CD1c-positive myeloid dendritic cell (primary cell): ENCODE results near the gene RHOG.
A peak's percentile ranks its signal among the peaks of the same experiment; 100 is the strongest.

Experiments used
- DNase-seq: peaks from one replicate; pipeline ENCODE4 v3.0.0-alpha.2; 2016; ENCODE audit errors: extremely low spot score

Gene RHOG

DNA sequence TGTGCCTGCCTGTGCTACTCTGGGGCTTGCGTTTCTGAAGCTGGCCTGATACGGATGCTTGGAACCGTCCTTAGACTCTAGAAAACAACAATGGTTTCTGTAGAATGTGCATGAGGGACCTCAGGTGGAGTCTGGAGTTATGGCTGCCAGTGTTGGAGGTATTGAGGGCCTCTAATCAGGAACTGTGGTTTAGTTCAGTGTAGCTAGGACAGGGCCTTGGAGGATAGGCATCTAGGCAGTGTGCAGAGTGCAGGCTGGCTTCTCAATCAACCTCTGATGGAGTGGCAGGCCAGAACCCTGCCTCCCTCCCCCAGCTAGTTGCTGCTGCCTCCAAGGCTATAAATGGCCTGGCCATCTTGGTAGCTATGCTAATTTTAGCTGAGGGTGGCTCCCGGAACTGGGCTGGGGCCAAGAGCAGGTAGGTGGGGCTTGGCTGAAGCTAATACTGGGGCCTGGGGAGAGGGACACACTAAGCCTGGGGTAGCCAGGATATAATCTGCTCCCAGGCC is 18.7 kb upstream of the RHOG start:
- DNase-seq: no peak

DNA sequence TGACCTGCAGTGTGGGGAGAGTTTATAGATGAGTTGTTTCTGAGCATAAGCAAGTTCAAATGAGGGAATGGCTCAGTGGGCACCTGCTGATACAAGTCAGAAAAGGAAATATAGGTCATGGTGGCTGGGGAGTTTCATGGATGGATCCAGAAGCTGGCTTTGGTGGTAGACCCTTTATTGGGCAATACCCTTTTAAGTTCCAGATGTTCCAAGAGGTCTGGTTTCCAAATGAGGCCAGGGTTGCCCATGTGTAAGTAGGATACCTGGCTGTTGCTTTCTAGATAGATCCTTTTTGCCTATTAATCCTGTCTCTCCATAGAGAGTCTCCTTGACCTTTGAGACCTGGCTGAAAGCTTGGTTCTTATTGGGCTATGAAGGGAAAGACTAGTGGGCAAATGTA is 16.9 kb upstream of the RHOG start:
- no peak for DNase-seq

DNA sequence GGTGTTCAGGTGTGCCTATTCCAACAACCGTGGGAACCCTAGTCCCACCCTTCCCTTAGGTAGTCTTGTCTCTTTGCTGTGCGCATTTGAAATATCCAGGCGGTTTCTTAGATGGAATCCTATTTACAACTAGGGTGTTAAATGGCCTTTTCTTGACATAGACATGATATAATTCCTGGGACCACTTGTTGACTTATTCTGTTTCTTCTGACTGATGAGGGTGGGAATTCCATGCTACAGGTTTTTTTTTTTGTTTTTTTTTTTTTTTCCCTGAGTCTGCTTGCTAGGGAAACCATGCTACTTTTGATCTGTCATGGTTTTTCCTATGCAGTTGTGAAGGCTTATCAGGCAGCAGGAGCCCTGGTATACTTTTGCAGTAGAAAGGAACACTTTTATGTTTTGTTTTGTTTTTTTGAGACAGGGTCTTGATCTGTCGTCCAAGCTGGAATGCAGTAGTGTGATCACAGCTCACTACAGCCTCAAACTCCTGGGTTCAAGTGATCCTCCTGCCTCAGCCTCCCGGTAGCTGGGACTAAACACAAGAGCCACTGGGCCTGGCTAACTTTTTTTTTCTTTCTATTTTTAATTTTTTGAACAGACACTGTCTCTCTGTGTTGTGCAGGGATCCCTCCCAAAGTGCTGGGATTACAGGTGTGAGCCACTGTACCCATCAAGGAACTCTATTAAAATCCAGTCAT is 16.2 kb upstream of the RHOG start:
- no peak for DNase-seq

DNA sequence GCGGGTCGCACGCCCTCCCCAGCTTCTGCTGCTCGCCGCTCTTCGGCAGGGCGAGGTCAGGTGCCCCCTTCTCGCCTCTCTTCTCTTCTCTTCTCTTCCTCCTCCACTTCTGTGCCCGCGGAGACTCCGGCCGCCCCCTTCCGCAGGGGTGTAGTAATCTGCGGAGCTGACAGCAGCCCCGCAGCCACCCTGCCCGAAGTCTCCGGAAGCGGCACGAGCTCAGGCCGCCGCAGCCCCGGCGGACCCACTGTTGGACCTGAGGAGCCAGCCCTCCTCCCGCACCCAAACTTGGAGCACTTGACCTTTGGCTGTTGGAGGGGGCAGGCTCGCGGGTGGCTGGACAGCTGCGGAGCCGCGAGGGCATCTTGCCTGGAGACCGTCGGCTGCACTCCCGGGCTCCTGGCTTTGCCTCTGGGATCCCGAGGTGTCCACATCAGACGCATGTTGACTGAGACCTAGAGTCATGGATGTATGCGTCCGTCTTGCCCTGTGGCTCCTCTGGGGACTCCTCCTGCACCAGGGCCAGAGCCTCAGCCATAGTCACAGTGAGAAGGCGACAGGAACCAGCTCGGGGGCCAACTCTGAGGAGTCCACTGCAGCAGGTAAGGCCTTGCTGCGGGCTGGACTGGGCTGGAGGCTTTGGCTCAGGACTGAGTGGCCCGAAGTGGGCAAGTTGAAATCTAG is 15.2 kb upstream of the RHOG start:
- peak; percentile 67 for DNase-seq

DNA sequence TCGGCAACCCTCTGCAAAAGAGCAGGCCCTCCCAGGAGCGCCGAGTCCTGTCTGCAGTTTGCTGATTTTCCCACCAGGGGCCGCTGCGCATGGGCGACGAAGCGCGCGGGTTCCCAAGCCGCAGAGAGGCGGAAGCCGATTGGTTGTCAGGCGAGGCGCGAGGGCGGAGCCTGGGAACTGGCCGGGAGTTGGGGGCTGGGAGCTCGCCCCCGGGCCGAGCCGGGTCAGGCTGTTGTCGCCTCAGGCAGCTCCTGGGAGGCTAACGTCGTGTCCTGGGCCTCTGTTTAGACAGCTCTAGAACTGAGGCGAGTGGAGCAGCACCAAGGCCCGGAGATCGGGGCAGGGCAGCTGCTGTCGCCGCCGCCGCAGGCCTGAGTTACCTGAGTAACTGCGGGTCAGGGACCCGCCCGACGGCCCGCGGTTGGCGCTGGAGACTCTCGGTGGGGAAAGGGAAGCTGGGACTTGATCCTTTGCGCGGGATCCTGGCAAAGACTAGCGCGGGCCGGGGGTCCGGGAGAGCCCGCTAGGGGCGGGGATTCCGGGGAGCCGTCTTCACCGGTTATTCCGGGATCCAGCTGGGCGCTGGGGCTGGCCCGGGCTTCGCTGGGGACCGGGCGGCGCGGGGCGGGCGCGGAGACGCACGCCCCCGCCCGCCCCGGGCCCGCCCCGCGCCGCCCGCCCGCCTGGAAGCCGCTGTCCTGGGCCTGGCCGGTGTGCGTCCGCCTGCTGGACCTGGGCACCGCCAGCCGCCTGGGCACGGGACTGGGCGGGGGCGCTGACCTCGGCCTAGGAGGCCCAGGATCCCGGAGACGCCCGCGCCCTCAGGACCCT is 14.4 kb upstream of the RHOG start, which contains the start of gene STIM1:
Gene STIM1 (plus strand): TSS at position 688 of the 831 bp plus-strand sequence. CDS start 607 bp downstream, outside the sequence.
- peak; percentile 99 for DNase-seq

DNA sequence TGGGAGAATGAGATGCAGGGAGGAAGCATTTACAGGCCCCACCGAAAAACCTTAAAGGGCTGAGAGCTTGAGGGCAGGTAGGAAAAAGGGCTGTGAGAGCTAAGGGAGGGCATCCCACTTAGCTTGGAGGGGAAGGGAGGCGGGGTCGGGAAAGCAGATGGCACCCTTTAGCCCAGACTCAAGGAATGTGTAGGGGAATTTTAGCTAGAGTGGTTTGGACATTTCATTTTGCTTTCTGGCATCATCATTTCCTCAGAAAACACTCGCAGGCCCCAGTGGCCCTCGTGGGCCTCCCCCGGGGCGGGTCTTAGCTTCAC is 13.9 kb upstream of the RHOG start:
- DNase-seq: no peak

DNA sequence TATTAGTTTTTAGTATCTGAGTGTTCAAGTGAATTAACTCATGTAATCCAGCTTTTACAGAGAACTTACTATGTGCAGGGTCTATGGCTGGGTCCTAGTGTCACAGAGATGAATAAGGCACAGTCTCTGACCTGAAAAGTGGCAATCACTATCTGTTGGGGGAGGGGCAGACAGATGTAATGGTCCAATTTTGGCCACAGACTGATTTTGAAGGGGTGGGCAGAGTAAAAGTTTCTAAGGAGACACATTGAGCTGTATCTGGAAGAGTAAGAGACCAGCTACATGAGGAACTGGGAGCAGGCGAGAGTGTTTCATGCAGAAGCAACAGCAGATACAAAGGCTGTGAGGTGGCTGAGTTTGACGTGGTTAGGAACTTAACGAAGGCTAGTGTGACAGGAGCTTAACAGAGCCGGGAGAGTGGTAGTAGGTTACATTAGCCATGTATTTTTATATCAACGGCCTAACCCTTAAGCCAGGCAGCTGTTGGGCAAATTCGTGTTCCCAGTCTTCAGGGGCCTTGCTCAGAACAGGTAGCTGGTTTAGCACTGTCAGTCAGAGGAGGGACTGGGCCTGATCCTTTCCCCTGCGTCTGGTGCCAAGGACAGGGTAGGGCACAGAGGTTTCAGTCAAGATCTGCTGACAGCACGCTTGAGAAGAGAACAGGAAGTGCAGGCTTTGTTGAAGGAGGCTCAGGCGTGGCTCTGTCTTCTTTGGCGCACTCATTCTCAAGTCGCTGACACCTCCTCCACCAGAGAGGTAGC is 13.3 kb upstream of the RHOG start:
- DNase-seq: peak; percentile 76

DNA sequence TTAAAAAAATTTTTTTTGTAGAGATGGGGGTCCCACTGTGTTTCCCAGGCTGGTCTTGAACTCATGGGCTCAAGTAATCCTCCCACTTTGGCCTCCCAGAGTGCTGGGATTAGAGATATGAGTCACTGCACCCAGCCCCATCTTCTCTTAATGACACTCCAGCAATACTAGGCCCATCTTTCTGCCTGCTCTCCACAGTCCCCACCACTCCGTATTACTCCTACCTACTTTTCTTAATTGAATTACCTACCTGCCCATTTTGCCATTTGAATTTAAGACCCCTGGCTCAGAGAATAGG is 12.7 kb upstream of the RHOG start:
- no peak for DNase-seq

DNA sequence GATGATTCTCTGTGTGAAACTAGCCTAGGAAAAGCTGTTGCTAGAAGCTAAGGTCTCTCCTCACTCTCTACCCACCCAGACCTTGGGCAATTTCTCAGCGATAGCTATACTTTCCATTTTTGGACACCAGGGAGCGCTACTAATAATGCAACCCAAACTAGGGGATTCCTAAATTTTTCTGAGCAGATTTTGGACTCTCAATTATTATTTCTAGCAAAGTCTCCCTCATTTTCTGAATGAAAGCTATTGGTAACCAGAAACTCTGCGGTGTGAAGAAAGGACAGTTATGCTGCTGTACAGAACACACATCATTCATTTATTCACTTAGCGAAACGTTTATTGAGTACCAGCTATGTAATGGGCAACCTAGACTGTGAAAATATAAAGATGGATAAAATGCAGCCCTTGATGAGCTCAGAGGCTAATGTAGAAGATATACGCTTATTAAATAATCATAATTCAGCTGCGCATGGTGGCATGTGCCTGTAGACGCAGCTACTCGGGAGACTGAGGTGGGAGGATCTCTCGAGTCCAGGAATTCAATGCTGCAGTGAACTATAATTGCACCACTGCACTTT is 8.6 kb upstream of the RHOG start:
- peak; percentile 77 for DNase-seq

DNA sequence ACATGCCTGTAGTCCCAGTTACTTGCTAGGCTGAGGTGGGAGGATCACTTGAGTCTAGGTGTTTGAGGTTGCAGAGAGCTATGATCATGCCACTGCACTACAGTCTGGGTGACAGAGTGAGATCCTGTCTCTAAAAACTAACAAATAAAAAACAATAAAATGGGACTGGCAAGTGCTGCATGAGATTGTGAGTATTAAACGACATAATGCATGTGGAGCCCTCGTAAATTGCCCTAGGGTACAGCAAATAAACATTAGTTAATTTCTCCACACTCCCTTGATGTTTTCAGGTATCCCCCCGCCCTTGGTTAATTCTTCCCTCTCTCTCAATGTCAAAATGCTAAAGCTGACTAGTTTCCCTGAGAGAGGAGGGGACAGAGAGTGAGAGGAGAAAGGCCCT is 4.9 kb upstream of the RHOG start:
- no peak for DNase-seq

DNA sequence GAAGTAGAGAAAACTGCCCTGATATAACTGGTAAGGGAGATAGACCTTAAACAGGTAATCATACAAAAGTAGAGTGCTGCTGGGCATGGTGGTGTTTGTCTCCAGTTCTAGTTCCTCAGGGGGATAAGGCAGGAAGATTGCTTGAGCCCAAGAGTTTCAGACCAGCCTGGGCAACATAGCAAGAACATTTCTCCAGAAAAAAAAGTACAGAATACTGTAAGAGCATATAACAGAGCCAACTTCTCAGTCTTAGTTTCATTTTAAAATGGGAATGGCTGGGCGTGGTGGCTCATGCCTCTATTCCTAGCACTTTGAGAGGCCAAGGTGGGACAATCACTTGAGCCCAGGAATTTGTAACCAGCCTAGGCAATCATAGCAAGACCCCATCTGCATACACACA is 4.5 kb upstream of the RHOG start:
- no peak for DNase-seq

DNA sequence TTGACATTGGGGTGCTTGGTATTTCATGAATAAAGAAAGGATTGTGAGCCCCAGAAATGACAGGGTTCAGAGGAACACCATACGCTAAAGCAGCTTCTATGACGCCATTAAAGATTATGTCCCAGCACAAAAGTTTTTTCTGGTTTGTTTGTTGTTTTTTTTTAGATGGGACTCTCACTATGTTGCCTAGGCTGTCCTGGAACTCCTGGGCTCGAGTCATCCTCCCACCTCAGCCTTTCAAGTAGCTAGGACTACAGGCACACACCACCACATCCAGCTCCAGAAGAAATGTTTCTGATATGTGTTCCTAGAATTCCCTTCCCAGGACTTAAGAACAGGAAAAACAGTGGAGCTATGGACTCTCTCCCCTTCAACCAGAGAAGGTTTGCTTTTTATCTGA is 2.6 kb upstream of the RHOG start:
- no peak for DNase-seq

DNA sequence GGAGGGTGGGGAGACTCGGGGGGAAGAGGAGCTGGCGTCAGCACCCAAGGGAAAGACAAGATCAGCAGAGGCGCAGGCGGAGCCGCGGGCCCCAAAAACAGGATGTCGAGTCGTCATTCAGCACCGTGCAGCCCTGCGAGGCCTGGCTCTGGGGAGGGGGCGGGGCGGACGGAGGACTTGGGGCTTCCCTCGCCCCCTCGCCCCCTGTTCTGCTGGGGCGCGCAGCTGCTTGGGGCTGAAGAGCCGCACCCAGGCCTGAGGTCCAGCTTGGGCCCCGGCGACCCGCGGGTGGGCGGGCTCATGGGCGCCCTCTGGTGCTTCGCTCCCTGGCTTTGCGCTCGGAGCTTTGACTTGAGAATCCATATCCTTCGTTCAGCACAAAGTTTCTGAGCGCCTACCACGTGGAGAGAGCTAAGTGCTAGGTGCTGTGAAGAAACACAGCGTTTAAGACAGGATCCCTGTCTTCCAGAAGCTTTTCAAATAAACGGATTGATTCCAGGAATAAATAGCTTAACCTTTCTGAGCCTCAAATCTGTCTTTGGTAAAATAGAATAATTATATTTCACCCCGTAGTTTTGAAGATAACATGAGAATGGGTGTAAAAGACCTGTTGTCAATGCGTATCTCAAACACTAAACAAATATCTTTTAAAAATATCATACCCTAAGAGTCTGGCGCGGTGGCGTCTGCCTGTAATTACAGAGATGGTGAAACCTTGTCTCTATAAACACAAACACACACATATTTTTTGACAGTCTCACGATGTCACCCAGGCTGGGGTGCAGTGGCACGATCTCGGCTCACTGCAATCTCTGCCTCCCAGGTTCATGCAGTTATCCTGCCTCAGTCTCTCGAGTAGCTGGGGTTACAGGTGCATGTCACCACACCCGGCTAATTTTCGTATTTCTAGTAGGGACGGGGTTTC is 929 bp upstream of the RHOG start:
- peak; percentile 95 for DNase-seq

DNA sequence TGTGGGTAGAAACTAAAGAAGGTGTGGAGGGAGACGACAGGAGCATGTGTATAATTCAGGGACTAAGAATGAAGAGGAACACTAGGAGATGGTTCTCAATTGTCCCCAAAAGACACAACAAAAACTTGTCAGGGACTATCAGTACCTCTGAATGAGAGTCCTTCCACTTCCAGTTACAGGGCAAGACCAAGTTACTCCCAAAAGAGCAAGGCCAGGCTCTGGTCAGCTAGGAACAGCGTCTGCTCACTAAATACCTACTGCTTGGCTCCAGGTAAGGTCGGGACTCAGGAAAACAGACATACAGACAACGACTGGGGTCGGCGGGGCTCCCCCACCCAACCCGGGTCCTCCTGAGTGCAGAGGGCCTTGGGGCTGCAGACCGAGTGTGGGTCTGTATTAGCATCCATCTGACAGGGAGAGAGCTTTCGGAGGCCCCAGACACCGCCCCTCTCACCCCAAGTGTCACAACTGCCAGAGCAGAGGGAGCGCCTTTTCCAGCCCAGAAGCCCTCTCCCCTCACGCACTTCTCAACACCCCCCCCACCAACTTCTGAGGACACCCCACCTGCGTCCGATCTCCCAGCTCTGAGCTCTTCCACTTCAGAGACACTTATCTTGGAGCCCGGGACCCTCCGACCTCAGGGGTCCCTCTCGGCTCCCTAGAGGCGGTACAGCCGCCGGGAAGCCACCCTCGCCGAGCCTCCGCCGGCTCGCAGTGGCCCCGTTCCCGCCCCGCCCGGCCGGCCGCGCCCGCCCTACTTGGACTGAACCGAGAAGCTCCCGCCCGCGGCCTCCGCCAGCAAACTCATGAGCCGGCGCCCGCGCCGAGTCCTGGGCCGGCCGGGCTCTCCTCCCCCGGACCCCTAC is 522 bp downstream of the RHOG start:
- no peak for DNase-seq

DNA sequence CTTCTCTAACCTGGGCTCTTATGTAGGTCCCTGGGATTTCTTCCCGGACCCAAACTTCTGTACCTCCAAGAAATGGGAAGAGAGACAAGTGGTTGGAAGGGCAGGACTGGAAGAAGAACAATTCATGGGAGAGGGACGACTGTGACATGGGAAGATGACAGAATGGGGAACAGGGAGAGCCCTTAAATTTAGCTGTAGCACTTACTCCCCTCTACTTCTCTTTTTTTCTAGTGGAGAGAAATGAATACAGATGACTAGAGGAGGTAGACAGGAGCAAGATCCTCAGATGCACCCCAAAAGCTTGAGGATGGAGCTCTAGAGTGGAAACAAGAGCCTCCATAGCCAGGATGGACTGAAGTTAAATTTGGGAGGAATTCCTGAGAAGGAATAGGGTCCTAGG is 2.3 kb downstream of the RHOG start:
- peak; percentile 64 for DNase-seq

DNA sequence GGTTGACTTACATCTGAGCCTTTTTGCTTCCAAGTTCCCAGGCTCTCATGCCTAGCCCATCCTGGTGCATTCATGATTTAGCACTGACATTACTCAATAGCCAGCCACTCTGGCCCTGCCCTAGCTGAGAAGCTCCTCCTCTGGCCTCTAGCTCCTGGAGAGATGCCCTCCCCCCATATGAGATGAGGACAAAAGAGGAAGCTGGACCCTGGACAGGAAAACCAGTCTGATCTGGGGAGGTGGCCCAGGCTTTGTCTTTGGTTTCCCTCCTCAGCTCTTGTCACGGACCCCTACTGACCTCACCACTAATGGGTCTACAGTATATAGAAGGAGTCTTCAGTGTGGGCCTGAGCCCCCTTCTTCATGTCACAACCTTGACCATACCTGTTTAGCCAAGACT is 3.0 kb downstream of the RHOG start:
- DNase-seq: peak; percentile 80

DNA sequence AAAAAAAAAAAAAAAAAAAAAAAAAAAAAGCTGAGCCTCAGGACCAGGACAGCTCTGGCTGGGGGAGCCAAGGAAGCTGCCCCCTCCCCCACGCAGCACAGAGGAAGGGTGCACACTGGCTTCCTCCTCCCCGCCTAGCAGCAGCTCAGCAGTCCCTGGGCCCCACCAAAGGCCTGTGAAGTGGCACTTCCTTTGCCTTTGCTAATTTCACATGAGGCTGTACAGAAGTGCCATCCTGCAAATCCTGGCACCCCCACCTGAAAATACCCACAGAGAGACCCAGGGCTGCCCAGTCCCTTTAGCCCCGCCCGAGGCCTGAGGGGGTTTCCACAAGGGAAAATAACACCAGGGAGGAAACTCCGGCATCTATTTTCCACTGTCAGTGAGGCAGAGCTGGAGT is 3.9 kb downstream of the RHOG start:
- DNase-seq: peak; percentile 45

DNA sequence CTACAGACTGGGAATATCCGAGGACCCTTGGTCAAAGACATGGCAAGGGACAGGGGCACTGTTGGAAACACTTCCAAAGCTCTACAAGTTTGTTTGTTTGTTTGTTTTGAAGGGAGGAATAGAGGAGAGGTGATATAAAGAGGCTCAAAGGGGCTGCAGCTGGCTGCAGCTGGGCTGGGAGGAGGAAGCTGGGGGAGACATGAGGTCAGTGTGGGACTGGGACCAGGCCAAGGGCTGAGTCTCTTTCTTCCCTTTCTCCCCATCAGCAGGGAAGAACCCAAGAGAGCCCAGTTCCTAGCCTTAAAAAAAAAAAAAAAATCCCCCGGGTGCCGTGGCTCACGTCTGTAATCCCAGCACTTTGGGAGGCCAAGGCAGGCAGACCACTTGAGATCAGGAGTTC is 5.0 kb downstream of the RHOG start:
- no peak for DNase-seq

DNA sequence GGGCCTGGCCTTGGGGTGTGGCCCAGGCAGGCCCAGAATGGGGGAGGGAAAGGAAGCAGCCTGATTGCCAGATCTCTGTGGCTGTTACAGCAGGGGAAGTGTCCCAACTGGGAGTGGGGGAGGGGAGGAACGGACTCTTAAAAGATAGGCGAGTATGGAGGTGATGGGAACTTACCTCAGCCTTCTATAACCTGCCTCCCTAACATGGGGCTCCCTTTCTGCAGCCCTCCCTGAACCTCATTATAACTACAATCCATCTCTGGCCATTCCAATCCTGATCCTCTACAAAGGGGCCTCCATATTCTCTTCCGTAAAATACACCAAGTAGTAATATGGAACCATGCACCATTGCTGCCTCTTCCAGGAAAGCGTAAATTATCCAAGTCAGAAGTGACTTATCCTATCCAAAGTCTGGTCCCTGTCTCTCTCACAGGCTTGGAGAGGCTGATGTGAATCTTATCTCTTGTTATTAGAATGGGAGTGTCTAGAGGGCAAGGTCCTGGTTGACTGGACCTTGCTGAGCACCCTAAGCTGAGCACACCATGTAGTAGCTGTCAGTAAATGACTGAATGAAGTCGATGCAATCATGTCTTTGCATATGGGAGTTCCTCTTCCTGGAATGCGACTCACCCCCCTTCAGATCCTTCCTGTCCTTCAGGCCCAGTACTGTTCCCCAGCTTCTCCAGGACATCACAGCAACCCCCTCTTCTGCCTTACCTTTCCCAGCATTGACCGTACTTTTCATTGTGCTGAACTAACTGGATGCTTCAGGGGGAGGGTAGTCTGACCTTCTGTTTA is 5.9 kb downstream of the RHOG start:
- peak; percentile 55 for DNase-seq
